HepG2 (cell line): ENCODE measurements around the gene TTC6. TPM values are rescaled to one million over a fixed set of nuclear protein-coding genes. Genes with fewer than 3 reads are reported as not detected.
A peak's percentile ranks its signal among the peaks of the same experiment; 100 is the strongest.

ENCODE experiments used
- AGO1 ChIP-seq: fragments of 200-400 bp; formaldehyde crosslinking; IDR thresholded peaks from 2 replicates; pipeline ENCODE4 v1.6.1; 2017; ENCODE audit warnings: mild to moderate bottlenecking, low read depth, low read length, moderate library complexity; ENCODE audit not compliant: poor library complexity, severe bottlenecking
- HNRNPL ChIP-seq: fragments of 200-400 bp; formaldehyde crosslinking; IDR thresholded peaks from 2 replicates; pipeline ENCODE4 v1.6.1; 2017; ENCODE audit warnings: mild to moderate bottlenecking, low read depth, low read length
- KLF15 ChIP-seq: sonication (generic); formaldehyde crosslinking; IDR thresholded peaks from 2 replicates; pipeline ENCODE4 v1.8.1; 2023; ENCODE audit warnings: borderline replicate concordance, mild to moderate bottlenecking, inconsistent platforms, missing genetic modification reagents, mixed read lengths
- MAFG ChIP-seq: sonication (generic); formaldehyde crosslinking; IDR thresholded peaks from 2 replicates; pipeline ENCODE4 v1.5.1; 2020; ENCODE audit warnings: mild to moderate bottlenecking, missing genetic modification reagents
- NFKB2 ChIP-seq: sonication (generic); formaldehyde crosslinking; IDR thresholded peaks from 2 replicates; pipeline ENCODE4 v1.4.0; 2020; ENCODE audit warnings: missing genetic modification reagents, borderline replicate concordance
- NFYB ChIP-seq: sonication (generic); formaldehyde crosslinking; IDR thresholded peaks from 2 replicates; pipeline ENCODE4 v1.4.0; 2020; ENCODE audit warnings: missing genetic modification reagents
- NR2F2 ChIP-seq: IDR thresholded peaks from 2 replicates; pipeline ENCODE4 v1.6.1; 2012; ENCODE audit warnings: low read depth, inconsistent platforms, borderline replicate concordance
- PHF20 ChIP-seq: sonication (generic); formaldehyde crosslinking; IDR thresholded peaks from 2 replicates; pipeline ENCODE4 v1.5.0; 2020; ENCODE audit warnings: mild to moderate bottlenecking, missing genetic modification reagents
- POGZ ChIP-seq: sonication (generic); formaldehyde crosslinking; IDR thresholded peaks from 2 replicates; pipeline ENCODE4 v1.4.0; 2020; ENCODE audit warnings: mild to moderate bottlenecking, missing genetic modification reagents
- POLR2AphosphoS5 ChIP-seq: IDR thresholded peaks from 2 replicates; pipeline ENCODE4 v1.6.1; 2012; ENCODE audit warnings: low read depth, low read length
- SMAD9 ChIP-seq: sonication (generic); formaldehyde crosslinking; IDR thresholded peaks from 2 replicates; pipeline ENCODE4 v1.5.1; 2020; ENCODE audit warnings: mild to moderate bottlenecking, missing genetic modification reagents
- ZFP41 ChIP-seq: sonication (generic); formaldehyde crosslinking; IDR thresholded peaks from 2 replicates; pipeline ENCODE4 v1.4.0; 2020; ENCODE audit warnings: mild to moderate bottlenecking, missing genetic modification reagents, borderline replicate concordance
- ZFP90 ChIP-seq: sonication (generic); formaldehyde crosslinking; IDR thresholded peaks from 2 replicates; pipeline ENCODE4 v1.8.0; 2022; ENCODE audit warnings: missing genetic modification reagents, mild to moderate bottlenecking, inconsistent platforms, borderline replicate concordance
- ZKSCAN5 ChIP-seq: sonication (generic); formaldehyde crosslinking; IDR thresholded peaks from 2 replicates; pipeline ENCODE4 v1.5.1; 2020; ENCODE audit warnings: mild to moderate bottlenecking, missing genetic modification reagents
- ZMYM4 ChIP-seq: sonication (generic); formaldehyde crosslinking; IDR thresholded peaks from 2 replicates; pipeline ENCODE4 v1.8.1; 2023; ENCODE audit warnings: mild to moderate bottlenecking, missing genetic modification reagents
- ZNF547 ChIP-seq: sonication (generic); formaldehyde crosslinking; IDR thresholded peaks from 2 replicates; pipeline ENCODE4 v1.5.1; 2020; ENCODE audit warnings: mild to moderate bottlenecking, missing genetic modification reagents
- ZNF790 ChIP-seq: sonication (generic); formaldehyde crosslinking; IDR thresholded peaks from 2 replicates; pipeline ENCODE4 v1.8.0; 2022; ENCODE audit warnings: missing genetic modification reagents, mild to moderate bottlenecking, borderline replicate concordance
- polyA plus RNA-seq, 8 experiments: library from polyadenylated mRNA; depleted of rRNA in 3 of 8; stranded (reverse) in 7 of 8; unstranded in 1 of 8; fragments of >200 nt; fragmentation: Illumina TruSeq in 4 of 8; extraction: Trizol in 4 of 8; gene quantifications; 2 replicates each; pipeline versions ENCODE4 v1.2.1 to v1.2.3, GENCODE V29; 2011 to 2016; ENCODE audit warnings: low read depth in 4 of 8, missing spikeins in 1 of 8, mixed read lengths in 1 of 8; ENCODE audit not compliant: insufficient read depth in 1 of 8
- total RNA-seq, 5 experiments: library from RNA; depleted of rRNA; stranded (reverse); fragments of >200 nt; fragmentation: Illumina TruSeq; extraction: Trizol; gene quantifications; 2 replicates each; pipeline ENCODE4 v1.2.3, GENCODE V29; 2016; ENCODE audit warnings: low read depth in 1 of 5
- TF ChIP-seq, protein P1 (sequence below): IDR thresholded peaks from 2 replicates; pipeline ENCODE4 v1.6.1; 2016; ENCODE audit warnings: low read depth
- TF ChIP-seq, protein P2 (sequence below): sonication (generic); formaldehyde crosslinking; IDR thresholded peaks from 2 replicates; pipeline ENCODE4 v1.4.0; 2020; ENCODE audit warnings: mild to moderate bottlenecking, missing genetic modification reagents, borderline replicate concordance
- TF ChIP-seq, protein P3 (sequence below): sonication (generic); formaldehyde crosslinking; IDR thresholded peaks from 2 replicates; pipeline ENCODE4 v1.8.0; 2022; ENCODE audit warnings: mild to moderate bottlenecking, missing genetic modification reagents, moderate library complexity
- TF ChIP-seq, protein P4 (sequence below): sonication (generic); formaldehyde crosslinking; IDR thresholded peaks from 2 replicates; pipeline ENCODE4 v1.4.0; 2020; ENCODE audit warnings: missing genetic modification reagents, borderline replicate concordance

Gene TTC6
- total and polyA plus RNA-seq, 2 of the 13 experiments (the other 11 are each of a cell fraction or from before 2014, with no cell fraction given), result 9.3 to 27.4 TPM

DNA sequence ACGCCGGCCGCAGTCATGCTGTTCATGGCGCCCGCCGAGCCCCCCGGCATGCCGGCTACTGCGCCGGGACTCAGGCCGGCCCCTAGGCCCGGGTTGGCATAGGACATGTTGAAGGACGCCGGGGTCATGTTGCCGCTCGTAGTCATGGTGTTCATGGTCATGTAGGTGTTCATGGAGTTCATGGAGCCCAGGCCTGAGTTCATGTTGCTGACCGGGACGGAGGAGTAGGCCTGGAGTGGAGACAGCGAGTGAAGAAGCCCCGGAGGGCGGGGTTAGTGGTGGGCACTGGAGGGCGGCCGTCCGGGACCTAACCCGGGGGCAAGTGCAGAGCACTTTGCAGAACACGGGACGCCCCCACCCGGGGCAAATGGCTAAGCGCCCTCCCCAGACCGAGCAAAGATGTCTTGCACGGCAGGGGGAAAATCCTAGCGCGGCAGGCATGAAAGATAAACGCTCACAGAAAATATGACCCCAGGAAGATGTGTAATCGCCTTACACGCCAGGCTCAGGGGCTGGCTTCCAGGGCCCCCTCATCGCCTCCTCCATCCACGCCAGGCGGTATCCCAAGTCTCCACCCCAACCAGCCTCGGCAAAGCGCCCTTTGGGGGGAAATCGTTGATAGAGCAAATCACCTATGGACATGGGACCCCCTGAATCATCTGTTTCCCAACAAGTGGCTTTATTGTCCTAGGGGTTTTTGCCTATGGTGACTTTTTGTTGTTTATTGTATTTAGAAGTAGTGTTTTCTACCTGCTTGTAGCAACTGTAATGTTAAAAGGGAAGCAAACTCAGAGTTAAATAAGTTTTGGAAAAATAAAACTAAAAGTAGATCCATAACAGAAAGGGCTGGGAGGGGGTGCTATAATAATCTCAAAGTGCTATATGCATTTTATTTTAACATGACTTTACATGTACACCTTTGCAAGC is 2.7 kb upstream of the TTC6 start (continued):
- TF ChIP-seq, protein P1, sequence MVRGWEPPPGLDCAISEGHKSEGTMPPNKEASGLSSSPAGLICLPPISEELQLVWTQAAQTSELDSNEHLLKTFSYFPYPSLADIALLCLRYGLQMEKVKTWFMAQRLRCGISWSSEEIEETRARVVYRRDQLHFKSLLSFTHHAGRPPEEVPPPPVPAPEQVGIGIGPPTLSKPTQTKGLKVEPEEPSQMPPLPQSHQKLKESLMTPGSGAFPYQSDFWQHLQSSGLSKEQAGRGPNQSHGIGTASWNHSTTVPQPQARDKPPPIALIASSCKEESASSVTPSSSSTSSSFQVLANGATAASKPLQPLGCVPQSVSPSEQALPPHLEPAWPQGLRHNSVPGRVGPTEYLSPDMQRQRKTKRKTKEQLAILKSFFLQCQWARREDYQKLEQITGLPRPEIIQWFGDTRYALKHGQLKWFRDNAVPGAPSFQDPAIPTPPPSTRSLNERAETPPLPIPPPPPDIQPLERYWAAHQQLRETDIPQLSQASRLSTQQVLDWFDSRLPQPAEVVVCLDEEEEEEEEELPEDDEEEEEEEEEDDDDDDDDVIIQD, result 0 out of 2 replicates have a peak, but pooled peaks have one; percentile 44
- TF ChIP-seq ZFP41 (CRISPR knock-in tag) (no peak), HNRNPL (0 out of 2 replicates have a peak, but pooled peaks have one; percentile 25), POLR2AphosphoS5 (no peak), ZNF547 (CRISPR knock-in tag) (0 out of 2 replicates have a peak, but pooled peaks have one; percentile 55), ZMYM4 (CRISPR knock-in tag) (peak; percentile 41), AGO1 (peak; percentile 54), NR2F2 (no peak), ZNF790 (CRISPR knock-in tag) (0 out of 2 replicates have a peak, but pooled peaks have one; percentile 7), SMAD9 (CRISPR knock-in tag) (no peak), ZKSCAN5 (CRISPR knock-in tag) (peak; percentile 65; the same call in 1 of the 2 replicates), PHF20 (CRISPR knock-in tag) (0 out of 2 replicates have a peak, but pooled peaks have one; percentile 5), MAFG (CRISPR knock-in tag) (no peak), ZFP90 (CRISPR knock-in tag) (0 out of 2 replicates have a peak, but pooled peaks have one; percentile 52), NFKB2 (CRISPR knock-in tag) (peak; percentile 83; the same call in 1 of the 2 replicates), POGZ (peak; percentile 74; the same call in 1 of the 2 replicates), KLF15 (CRISPR knock-in tag) (no peak), NFYB (CRISPR knock-in tag) (no peak)
- TF ChIP-seq, protein P2, sequence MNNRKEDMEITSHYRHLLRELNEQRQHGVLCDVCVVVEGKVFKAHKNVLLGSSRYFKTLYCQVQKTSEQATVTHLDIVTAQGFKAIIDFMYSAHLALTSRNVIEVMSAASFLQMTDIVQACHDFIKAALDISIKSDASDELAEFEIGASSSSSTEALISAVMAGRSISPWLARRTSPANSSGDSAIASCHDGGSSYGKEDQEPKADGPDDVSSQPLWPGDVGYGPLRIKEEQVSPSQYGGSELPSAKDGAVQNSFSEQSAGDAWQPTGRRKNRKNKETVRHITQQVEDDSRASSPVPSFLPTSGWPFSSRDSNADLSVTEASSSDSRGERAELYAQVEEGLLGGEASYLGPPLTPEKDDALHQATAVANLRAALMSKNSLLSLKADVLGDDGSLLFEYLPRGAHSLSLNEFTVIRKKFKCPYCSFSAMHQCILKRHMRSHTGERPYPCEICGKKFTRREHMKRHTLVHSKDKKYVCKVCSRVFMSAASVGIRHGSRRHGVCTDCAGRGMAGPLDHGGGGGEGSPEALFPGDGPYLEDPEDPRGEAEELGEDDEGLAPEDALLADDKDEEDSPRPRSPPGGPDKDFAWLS (CRISPR knock-in tag), result no peak
- TF ChIP-seq, protein P3, sequence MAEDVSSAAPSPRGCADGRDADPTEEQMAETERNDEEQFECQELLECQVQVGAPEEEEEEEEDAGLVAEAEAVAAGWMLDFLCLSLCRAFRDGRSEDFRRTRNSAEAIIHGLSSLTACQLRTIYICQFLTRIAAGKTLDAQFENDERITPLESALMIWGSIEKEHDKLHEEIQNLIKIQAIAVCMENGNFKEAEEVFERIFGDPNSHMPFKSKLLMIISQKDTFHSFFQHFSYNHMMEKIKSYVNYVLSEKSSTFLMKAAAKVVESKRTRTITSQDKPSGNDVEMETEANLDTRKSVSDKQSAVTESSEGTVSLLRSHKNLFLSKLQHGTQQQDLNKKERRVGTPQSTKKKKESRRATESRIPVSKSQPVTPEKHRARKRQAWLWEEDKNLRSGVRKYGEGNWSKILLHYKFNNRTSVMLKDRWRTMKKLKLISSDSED, result peak; percentile 8; the same call in 1 of the 2 replicates
- TF ChIP-seq, protein P4, sequence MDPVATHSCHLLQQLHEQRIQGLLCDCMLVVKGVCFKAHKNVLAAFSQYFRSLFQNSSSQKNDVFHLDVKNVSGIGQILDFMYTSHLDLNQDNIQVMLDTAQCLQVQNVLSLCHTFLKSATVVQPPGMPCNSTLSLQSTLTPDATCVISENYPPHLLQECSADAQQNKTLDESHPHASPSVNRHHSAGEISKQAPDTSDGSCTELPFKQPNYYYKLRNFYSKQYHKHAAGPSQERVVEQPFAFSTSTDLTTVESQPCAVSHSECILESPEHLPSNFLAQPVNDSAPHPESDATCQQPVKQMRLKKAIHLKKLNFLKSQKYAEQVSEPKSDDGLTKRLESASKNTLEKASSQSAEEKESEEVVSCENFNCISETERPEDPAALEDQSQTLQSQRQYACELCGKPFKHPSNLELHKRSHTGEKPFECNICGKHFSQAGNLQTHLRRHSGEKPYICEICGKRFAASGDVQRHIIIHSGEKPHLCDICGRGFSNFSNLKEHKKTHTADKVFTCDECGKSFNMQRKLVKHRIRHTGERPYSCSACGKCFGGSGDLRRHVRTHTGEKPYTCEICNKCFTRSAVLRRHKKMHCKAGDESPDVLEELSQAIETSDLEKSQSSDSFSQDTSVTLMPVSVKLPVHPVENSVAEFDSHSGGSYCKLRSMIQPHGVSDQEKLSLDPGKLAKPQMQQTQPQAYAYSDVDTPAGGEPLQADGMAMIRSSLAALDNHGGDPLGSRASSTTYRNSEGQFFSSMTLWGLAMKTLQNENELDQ, result no peak
